SH-SY5Y (cell line): ENCODE results near the gene RAG1.
A peak's percentile ranks its signal among the peaks of the same experiment; 100 is the strongest.

ENCODE experiments used
- GATA2 ChIP-seq: IDR thresholded peaks from 2 replicates; pipeline ENCODE4 v1.6.1; 2011; ENCODE audit warnings: mild to moderate bottlenecking, low read depth, low read length
- GATA3 ChIP-seq: IDR thresholded peaks from 2 replicates; pipeline ENCODE4 v1.6.1; 2011; ENCODE audit warnings: low read depth, mild to moderate bottlenecking, low read length, moderate library complexity

RAG1 gene

DNA sequence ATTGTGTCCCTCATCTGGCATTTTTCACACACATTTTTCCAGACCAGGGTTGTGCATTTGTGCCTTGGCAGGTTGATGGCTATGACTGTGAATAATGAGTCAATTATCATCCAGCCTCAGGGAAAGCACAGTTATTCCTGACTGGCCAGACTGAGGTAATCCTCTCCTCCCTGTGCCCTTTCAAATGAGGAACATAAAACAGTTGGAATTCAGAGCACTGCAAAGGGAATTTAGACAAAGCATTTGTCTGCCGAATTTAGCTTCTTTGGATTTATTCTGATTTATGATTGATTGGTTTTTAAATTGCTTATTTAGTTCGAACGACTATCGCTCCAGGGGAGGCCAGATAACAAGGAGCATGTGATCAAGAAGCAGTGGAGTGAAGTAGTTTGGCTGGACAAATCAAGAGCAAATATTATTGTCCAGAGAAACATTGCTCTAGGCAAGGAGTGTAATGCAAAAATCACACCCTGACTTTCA, 61.0 kb downstream of the RAG1 start:
- TF ChIP-seq GATA2 (peak; percentile 62), GATA3 (0 out of 2 replicates have a peak, but pooled peaks have one; percentile 13)
